ENCODE data around the gene TXNL4B. TPM values are rescaled to one million over a fixed set of nuclear protein-coding genes. Genes with fewer than 3 reads are reported as not detected.

The TXNL4B gene
- total and polyA plus RNA-seq, 9 donors = 10.6 to 23.1 (median 14.7) TPM

DNA sequence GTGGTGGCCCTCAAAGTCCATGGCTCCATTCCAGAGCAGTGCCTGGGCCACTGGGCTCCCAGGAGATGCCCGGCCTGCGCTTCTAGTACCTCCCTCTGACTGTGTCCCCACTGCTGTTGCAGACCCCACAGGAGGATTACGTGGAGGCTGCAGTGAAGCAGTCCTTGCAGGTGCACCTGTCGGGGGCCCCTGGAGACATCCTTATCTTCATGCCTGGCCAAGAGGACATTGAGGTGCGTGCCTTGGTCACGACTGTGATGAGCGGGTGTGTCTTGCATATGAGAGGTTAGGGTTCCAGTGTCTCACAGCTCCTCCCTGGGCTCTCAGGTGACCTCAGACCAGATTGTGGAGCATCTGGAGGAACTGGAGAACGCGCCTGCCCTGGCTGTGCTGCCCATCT is 11.5 kb upstream of the TXNL4B start:
- H3K4me1 ChIP-seq (ENCODE audit: insufficient read depth) = no peaks in the 10 kb centered on the region
- H3K36me3 ChIP-seq = peaks cover 3% of the 10 kb centered on the region
- no peaks in the 10 kb centered on the region for H3K9me3 ChIP-seq
- no peak overlapping the region for H3K27ac ChIP-seq
- no peak for DNase-seq
- no peak overlapping the region for H3K4me3 ChIP-seq
- no peaks in the 10 kb centered on the region for H3K27me3 ChIP-seq
- intact Hi-C loops (cut with DNase I) = loop anchor here in 1 of 4 donors (5.0 kb wide), 1 partner anchor 38 kb away; no protein-coding TSS in a partner anchor
- 89 to 94% (median 92%) methylated on average over 8 to 9 of the region's 9 CpGs for WGBS, 3 donors
- TF ChIP-seq, protein P1, sequence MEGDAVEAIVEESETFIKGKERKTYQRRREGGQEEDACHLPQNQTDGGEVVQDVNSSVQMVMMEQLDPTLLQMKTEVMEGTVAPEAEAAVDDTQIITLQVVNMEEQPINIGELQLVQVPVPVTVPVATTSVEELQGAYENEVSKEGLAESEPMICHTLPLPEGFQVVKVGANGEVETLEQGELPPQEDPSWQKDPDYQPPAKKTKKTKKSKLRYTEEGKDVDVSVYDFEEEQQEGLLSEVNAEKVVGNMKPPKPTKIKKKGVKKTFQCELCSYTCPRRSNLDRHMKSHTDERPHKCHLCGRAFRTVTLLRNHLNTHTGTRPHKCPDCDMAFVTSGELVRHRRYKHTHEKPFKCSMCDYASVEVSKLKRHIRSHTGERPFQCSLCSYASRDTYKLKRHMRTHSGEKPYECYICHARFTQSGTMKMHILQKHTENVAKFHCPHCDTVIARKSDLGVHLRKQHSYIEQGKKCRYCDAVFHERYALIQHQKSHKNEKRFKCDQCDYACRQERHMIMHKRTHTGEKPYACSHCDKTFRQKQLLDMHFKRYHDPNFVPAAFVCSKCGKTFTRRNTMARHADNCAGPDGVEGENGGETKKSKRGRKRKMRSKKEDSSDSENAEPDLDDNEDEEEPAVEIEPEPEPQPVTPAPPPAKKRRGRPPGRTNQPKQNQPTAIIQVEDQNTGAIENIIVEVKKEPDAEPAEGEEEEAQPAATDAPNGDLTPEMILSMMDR (IDR thresholded peaks at IDR 0.05) = no peak
- TF ChIP-seq EP300 (IDR thresholded peaks at IDR 0.05) (no peak), POLR2A (IDR thresholded peaks at IDR 0.05) (no peak)

DNA sequence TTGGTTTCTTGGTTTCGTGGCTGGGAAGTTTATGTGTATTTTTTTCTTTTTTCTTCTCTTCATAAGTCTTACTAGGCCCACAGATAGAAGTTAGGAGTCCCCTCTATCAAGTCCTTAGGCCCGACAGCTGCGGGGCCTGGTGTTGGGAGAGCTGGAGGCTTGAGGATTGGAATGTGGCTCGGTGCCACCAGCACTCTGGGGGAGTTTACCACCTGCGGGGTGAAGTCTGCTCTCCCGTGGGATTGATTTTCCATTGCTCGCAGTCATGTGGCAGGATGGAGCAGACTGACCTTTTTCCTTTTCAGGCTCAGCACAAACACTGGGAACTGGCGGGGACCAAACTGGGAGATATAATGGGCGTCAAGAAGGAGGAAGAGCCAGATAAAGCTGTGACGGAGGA is 7.8 kb upstream of the TXNL4B start:
- no peaks in the 10 kb centered on the region for H3K36me3 ChIP-seq
- DNase-seq = no peak
- 36 to 50% (median 40%) methylated on average over 10 of the region's 10 CpGs for WGBS, 3 donors
- H3K27ac ChIP-seq = no peak overlapping the region
- H3K4me3 ChIP-seq = no peak overlapping the region
- H3K4me1 ChIP-seq (ENCODE audit: insufficient read depth) = no peaks in the 10 kb centered on the region
- intact Hi-C loops (cut with DNase I) = loop anchor here in 1 of 4 donors (5.0 kb wide), 1 partner anchor 34 kb away; no protein-coding TSS in a partner anchor
- H3K9me3 ChIP-seq = no peaks in the 10 kb centered on the region
- TF ChIP-seq, protein P1 (IDR thresholded peaks at IDR 0.05) = no peak
- TF ChIP-seq POLR2A (IDR thresholded peaks at IDR 0.05) (no peak), EP300 (IDR thresholded peaks at IDR 0.05) (no peak)
- H3K27me3 ChIP-seq = no peaks in the 10 kb centered on the region

DNA sequence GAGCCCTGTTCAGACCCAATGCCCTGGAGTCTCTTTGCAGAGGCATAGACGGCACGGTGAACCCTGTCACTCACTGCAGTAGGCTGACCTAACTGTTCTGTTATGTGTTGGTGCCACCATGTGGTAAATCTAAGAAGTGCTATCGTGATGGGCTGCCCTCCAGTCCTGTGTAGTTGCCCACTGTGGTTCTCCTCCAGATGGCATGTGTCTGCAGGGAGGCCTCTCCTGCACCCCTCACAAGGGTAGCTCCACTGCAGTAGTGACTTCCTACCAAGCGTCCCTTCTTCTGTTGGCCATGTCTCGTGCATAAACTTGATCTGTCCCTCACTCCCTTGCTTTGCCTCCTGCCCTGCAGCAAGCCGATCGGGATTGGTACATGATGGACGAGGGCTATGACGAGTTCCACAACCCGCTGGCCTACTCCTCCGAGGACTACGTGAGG is 6.0 kb upstream of the TXNL4B start:
- Histone ChIP-seq H3K9me3 (no peaks in the 10 kb centered on the region), H3K4me3 (no peak overlapping the region), H3K27ac (no peak overlapping the region), H3K4me1 (ENCODE audit: insufficient read depth) (peaks cover 1% of the 10 kb centered on the region), H3K36me3 (no peaks in the 10 kb centered on the region), H3K27me3 (no peaks in the 10 kb centered on the region)
- intact Hi-C loops (cut with DNase I) = loop anchor here in 1 of 4 donors (2.0 to 10.0 kb wide), 2 partner anchors 33 to 85 kb away; no protein-coding TSS in a partner anchor
- TF ChIP-seq, protein P1 (IDR thresholded peaks at IDR 0.05) = peak in 1 of 3 donors; percentile 18
- TF ChIP-seq POLR2A (IDR thresholded peaks at IDR 0.05) = no peak
- 63 to 70% (median 67%) methylated on average over 12 of the region's 12 CpGs for WGBS, 3 donors
- peak in 2 of 5 donors; percentile 34 to 37 for DNase-seq

DNA sequence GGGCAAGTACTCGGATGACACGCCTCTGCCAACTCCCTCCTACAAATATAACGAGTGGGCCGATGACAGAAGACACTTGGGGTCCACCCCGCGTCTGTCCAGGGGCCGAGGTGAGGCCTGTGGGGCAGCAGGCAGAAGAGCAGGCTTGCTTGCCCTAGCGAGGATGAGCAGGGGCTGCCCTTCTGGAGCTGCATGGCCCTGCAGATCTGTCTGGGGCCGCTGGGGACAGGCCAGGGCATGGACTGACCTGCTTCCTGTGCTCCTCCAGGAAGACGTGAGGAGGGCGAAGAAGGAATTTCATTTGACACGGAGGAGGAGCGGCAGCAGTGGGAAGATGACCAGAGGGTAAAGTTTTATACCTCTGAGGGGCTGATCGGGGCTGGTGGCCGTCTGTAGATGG is 5.5 kb upstream of the TXNL4B start:
- no peaks in the 10 kb centered on the region for H3K36me3 ChIP-seq
- no peaks in the 10 kb centered on the region for H3K27me3 ChIP-seq
- TF ChIP-seq, protein P1 (IDR thresholded peaks at IDR 0.05) = no peak
- TF ChIP-seq POLR2A (IDR thresholded peaks at IDR 0.05) (no peak), EP300 (IDR thresholded peaks at IDR 0.05) (no peak)

More for the DNA sequence above, 5.5 kb upstream of the TXNL4B start:
- H3K4me1 ChIP-seq (ENCODE audit: insufficient read depth) = peaks cover 2% of the 10 kb centered on the region
- intact Hi-C loops (cut with DNase I) = loop anchor here in 1 of 4 donors (2.0 to 10.0 kb wide), 2 partner anchors 32 to 84 kb away; no protein-coding TSS in a partner anchor
- H3K9me3 ChIP-seq = no peaks in the 10 kb centered on the region
- H3K27ac ChIP-seq = no peak overlapping the region
- 72 to 75% (median 74%) methylated on average over 13 to 15 of the region's 15 CpGs for WGBS, 3 donors
- no peak for DNase-seq
- H3K4me3 ChIP-seq = no peak overlapping the region

Measured in ovary (tissue), 9 donors.